CD14-positive monocyte (primary cell): ENCODE results near the gene MRPS34. TPM values are rescaled to one million over a fixed set of nuclear protein-coding genes. Genes with fewer than 3 reads are reported as not detected.

ENCODE experiments used
- DNase-seq, 3 donors: peaks; one replicate each; pipeline ENCODE4 v3.0.0-alpha.2; 2011 to 2022
- H2AFZ ChIP-seq: 2 replicates; pipeline ENCODE4 v1.6.0; 2012; ENCODE audit warnings: mild to moderate bottlenecking, low read depth, low read length, inconsistent platforms; ENCODE audit not compliant: insufficient read depth, poor library complexity, severe bottlenecking
- H3K27ac ChIP-seq, 2 donors: 1 replicate in 1 of 2; 2 replicates in 1 of 2; pipeline ENCODE4 v1.5.1; 2012 to 2013; ENCODE audit warnings: low read length in 2 of 2, control low read depth in 1 of 2, inconsistent platforms in 1 of 2, low read depth in 1 of 2, mild to moderate bottlenecking in 1 of 2
- H3K27me3 ChIP-seq, 2 donors: one replicate each; pipeline versions ENCODE4 v1.6.0 to v1.6.1; 2011 to 2013; ENCODE audit warnings: low read length in 2 of 2; ENCODE audit not compliant: control insufficient read depth in 2 of 2, insufficient read depth in 2 of 2
- H3K36me3 ChIP-seq, 2 donors: replicated peaks in 1 of 2; 1 replicate in 1 of 2; 2 replicates in 1 of 2; pipeline versions ENCODE4 v1.5.1 to v1.6.1; 2012 to 2013; ENCODE audit warnings: low read length in 2 of 2, control low read depth in 1 of 2, inconsistent platforms in 1 of 2, mild to moderate bottlenecking in 1 of 2; ENCODE audit not compliant: insufficient read depth in 2 of 2, control insufficient read depth in 1 of 2
- H3K4me1 ChIP-seq, 2 donors: 1 replicate in 1 of 2; 2 replicates in 1 of 2; pipeline versions ENCODE4 v1.5.1 to v1.6.1; 2012 to 2013; ENCODE audit warnings: low read length in 2 of 2, control low read depth in 1 of 2, inconsistent platforms in 1 of 2, mild to moderate bottlenecking in 1 of 2, moderate library complexity in 1 of 2; ENCODE audit not compliant: insufficient read depth in 2 of 2, control insufficient read depth in 1 of 2
- H3K4me2 ChIP-seq: replicated peaks from 2 replicates; pipeline ENCODE3; 2012; ENCODE audit warnings: low read length, moderate library complexity, mild to moderate bottlenecking; ENCODE audit not compliant: poor library complexity, severe bottlenecking; ENCODE audit errors: extremely low read depth
- H3K4me3 ChIP-seq, 3 experiments: fragments of 200-600 bp in 1 of 3; sonication (generic) in 1 of 3; replicated peaks in 1 of 3; 1 replicate in 2 of 3; 2 replicates in 1 of 3; pipeline ENCODE4 v1.5.1; 2011 to 2013; ENCODE audit warnings: low read length in 3 of 3, mild to moderate bottlenecking in 3 of 3, control low read depth in 2 of 3, low read depth in 2 of 3, inconsistent platforms in 1 of 3, moderate library complexity in 1 of 3
- H3K79me2 ChIP-seq: 2 replicates; pipeline ENCODE4 v1.6.0; 2012; ENCODE audit warnings: mild to moderate bottlenecking, control low read depth, inconsistent platforms, low read length, moderate library complexity; ENCODE audit not compliant: insufficient read depth
- H3K9ac ChIP-seq: 2 replicates; pipeline ENCODE4 v1.6.0; 2017; ENCODE audit warnings: low read length, mild to moderate bottlenecking; ENCODE audit not compliant: insufficient read depth, poor library complexity, severe bottlenecking
- H3K9me3 ChIP-seq, 2 donors: replicated peaks in 1 of 2; 1 replicate in 1 of 2; 2 replicates in 1 of 2; pipeline versions ENCODE4 v1.5.1 to v1.6.1; 2012 to 2013; ENCODE audit warnings: low read length in 2 of 2, control low read depth in 1 of 2; ENCODE audit not compliant: control insufficient read depth in 1 of 2, insufficient read depth in 1 of 2
- H4K20me1 ChIP-seq: 2 replicates; pipeline ENCODE4 v1.6.0; 2012; ENCODE audit warnings: mild to moderate bottlenecking, low read length, control low read depth, moderate library complexity; ENCODE audit not compliant: insufficient read depth
- H3K27ac Mint-ChIP-seq, 7 donors: one replicate each; pipeline ENCODE4 v1.8.0; 2020; ENCODE audit warnings: mild to moderate bottlenecking in 7 of 7, mixed read lengths in 7 of 7, moderate library complexity in 6 of 7, inconsistent platforms in 2 of 7
- H3K27me3 Mint-ChIP-seq, 3 donors: one replicate each; pipeline ENCODE4 v1.8.0; 2021 to 2022; ENCODE audit warnings: low read depth in 3 of 3, mild to moderate bottlenecking in 3 of 3, mixed read lengths in 3 of 3, moderate library complexity in 3 of 3, inconsistent platforms in 1 of 3
- H3K36me3 Mint-ChIP-seq, 2 donors: one replicate each; pipeline ENCODE4 v1.8.0; 2020; ENCODE audit warnings: mixed read lengths in 2 of 2, inconsistent platforms in 1 of 2, mild to moderate bottlenecking in 1 of 2
- H3K4me1 Mint-ChIP-seq: one replicate; pipeline ENCODE4 v1.8.0; 2020; ENCODE audit warnings: mild to moderate bottlenecking, mixed read lengths
- H3K4me3 Mint-ChIP-seq, 2 donors: one replicate each; pipeline ENCODE4 v1.8.0; 2020; ENCODE audit warnings: mild to moderate bottlenecking in 2 of 2, mixed read lengths in 2 of 2, moderate library complexity in 1 of 2
- H3K9me3 Mint-ChIP-seq, 7 donors: one replicate each; pipeline ENCODE4 v1.8.0; 2020 to 2022; ENCODE audit warnings: mixed read lengths in 7 of 7, mild to moderate bottlenecking in 6 of 7, moderate library complexity in 6 of 7, inconsistent platforms in 2 of 7
- WGBS: methylation state at CpG from one replicate; pipeline ENCODE4 v1.1.5; 2013; ENCODE audit warnings: missing lambda C conversion rate; ENCODE audit not compliant: insufficient coverage; 5-methylcytosine and 5-hydroxymethylcytosine counted together
- intact Hi-C, 2 donors: fragments of 100-400 bp; cut with micrococcal nuclease; formaldehyde crosslinking; loops; one replicate each; pipeline versions ENCODE4 v1.15.0 to v1.15.1; 2023
- polyA plus RNA-seq, 3 donors: library from polyadenylated mRNA; depleted of rRNA in 1 of 3; unstranded in 2 of 3; stranded (reverse) in 1 of 3; fragments of 300-500 nt in 2 of 3; fragments of >200 nt in 1 of 3; fragmentation: Illumina TruSeq in 2 of 3; gene quantifications; 1 replicate in 2 of 3; 2 replicates in 1 of 3; pipeline ENCODE4 v1.2.3, GENCODE V29; 2012 to 2021
- TF ChIP-seq, protein P1 (sequence below): fragments of 200-600 bp; IDR thresholded peaks from one replicate; pipeline ENCODE4 v1.8.0; 2022; ENCODE audit warnings: antibody characterized with exemption, mild to moderate bottlenecking

The MRPS34 gene
- polyA plus RNA-seq, 3 donors, result 34.5 to 137 (median 109) TPM

DNA sequence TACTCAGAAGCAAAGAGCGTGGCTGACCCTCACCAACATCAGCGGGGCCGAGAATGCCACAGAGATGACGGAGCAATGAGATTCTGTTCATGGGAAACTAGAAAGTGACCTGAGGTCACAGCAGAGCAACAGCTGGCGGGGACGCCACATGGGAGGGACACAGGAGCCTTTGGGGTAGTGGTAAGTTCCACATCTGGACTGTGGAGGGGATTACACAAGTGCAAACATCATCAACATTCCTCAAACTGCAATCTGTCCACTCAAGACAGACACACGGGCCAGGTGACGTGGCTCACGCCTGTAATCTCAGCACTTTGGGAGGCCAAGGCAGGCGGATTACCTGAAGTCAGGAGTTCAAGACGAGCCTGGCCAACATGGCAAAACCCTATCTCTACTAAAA is 42.5 kb upstream of the MRPS34 start:
- no peak for DNase-seq
- H3K27ac ChIP-seq, result no peak overlapping the region
- H3K27me3 ChIP-seq, result no peaks in the 10 kb centered on the region
- H3K27me3 Mint-ChIP-seq, result no peaks in the 10 kb centered on the region
- H3K4me1 Mint-ChIP-seq, result no peaks in the 10 kb centered on the region
- H3K9me3 Mint-ChIP-seq, result no peaks in the 10 kb centered on the region
- TF ChIP-seq, protein P1, sequence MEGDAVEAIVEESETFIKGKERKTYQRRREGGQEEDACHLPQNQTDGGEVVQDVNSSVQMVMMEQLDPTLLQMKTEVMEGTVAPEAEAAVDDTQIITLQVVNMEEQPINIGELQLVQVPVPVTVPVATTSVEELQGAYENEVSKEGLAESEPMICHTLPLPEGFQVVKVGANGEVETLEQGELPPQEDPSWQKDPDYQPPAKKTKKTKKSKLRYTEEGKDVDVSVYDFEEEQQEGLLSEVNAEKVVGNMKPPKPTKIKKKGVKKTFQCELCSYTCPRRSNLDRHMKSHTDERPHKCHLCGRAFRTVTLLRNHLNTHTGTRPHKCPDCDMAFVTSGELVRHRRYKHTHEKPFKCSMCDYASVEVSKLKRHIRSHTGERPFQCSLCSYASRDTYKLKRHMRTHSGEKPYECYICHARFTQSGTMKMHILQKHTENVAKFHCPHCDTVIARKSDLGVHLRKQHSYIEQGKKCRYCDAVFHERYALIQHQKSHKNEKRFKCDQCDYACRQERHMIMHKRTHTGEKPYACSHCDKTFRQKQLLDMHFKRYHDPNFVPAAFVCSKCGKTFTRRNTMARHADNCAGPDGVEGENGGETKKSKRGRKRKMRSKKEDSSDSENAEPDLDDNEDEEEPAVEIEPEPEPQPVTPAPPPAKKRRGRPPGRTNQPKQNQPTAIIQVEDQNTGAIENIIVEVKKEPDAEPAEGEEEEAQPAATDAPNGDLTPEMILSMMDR, result no peak
- H3K79me2 ChIP-seq, result no peaks in the 10 kb centered on the region
- WGBS, result 96% methylated on average over 7 of the region's 11 CpGs
- H3K27ac Mint-ChIP-seq, result peak overlapping the region in 1 of 7 donors; percentile 36
- H3K36me3 Mint-ChIP-seq, result peaks cover 51 to 85% of the 10 kb centered on the region in 2 donors
- peaks cover 63 to 78% of the 10 kb centered on the region in 2 donors for H3K36me3 ChIP-seq
- intact Hi-C loops, result no loop called here
- H3K4me3 Mint-ChIP-seq, result no peak overlapping the region
- H3K4me2 ChIP-seq, result no peak overlapping the region
- H3K9me3 ChIP-seq, result no peaks in the 10 kb centered on the region
- H3K9ac ChIP-seq, result no peak overlapping the region
- no peak overlapping the region for H2AFZ ChIP-seq
- H3K4me3 ChIP-seq, result no peak overlapping the region
- no peaks in the 10 kb centered on the region for H3K4me1 ChIP-seq
- peaks cover 35% of the 10 kb centered on the region for H4K20me1 ChIP-seq

DNA sequence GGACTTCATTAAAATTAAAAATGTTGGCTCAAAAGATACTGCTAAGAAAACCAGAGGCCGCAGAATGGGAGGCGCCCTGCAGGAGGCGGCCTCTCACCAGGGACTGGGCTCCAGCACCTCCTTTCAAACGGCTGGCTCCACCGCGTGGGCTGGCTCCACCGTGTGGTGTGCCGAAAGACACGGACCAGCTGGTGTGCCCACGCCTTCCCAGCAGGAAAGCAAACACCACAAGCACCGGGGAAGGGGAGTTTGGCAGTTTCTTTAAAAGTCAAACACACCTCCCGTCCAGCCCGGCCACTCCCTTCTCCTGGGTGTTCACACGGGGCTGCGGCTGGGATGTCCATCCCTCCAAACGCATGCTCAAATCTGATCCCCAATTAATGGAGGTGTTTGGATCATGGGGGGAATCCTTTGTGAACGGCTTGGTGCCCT is 39.8 kb upstream of the MRPS34 start:
- no peak overlapping the region for H3K4me2 ChIP-seq
- no peaks in the 10 kb centered on the region for H3K27me3 ChIP-seq
- WGBS, result 11% methylated on average over 11 of the region's 17 CpGs
- TF ChIP-seq, protein P1, result no peak
- Mint-ChIP-seq H3K4me3 (no peak overlapping the region), H3K27me3 (no peaks in the 10 kb centered on the region), H3K27ac (peak overlapping the region in 2 of 7 donors; percentile 17 to 25), H3K9me3 (no peaks in the 10 kb centered on the region), H3K36me3 (peaks cover 57 to 86% of the 10 kb centered on the region in 2 donors), H3K4me1 (no peaks in the 10 kb centered on the region)
- intact Hi-C loops, result no loop called here
- H3K4me1 ChIP-seq, result no peaks in the 10 kb centered on the region
- H3K9me3 ChIP-seq, result no peaks in the 10 kb centered on the region
- no peak overlapping the region for H3K27ac ChIP-seq
- no peak overlapping the region for H2AFZ ChIP-seq
- peaks cover 27% of the 10 kb centered on the region for H4K20me1 ChIP-seq
- H3K9ac ChIP-seq, result no peak overlapping the region
- peak in 2 of 3 donors; percentile 16 to 21 for DNase-seq
- peaks cover 60 to 73% of the 10 kb centered on the region in 2 donors for H3K36me3 ChIP-seq
- H3K79me2 ChIP-seq, result no peaks in the 10 kb centered on the region
- no peak overlapping the region for H3K4me3 ChIP-seq
